Measurements from ENCODE around the gene AHRR.

The AHRR gene

DNA sequence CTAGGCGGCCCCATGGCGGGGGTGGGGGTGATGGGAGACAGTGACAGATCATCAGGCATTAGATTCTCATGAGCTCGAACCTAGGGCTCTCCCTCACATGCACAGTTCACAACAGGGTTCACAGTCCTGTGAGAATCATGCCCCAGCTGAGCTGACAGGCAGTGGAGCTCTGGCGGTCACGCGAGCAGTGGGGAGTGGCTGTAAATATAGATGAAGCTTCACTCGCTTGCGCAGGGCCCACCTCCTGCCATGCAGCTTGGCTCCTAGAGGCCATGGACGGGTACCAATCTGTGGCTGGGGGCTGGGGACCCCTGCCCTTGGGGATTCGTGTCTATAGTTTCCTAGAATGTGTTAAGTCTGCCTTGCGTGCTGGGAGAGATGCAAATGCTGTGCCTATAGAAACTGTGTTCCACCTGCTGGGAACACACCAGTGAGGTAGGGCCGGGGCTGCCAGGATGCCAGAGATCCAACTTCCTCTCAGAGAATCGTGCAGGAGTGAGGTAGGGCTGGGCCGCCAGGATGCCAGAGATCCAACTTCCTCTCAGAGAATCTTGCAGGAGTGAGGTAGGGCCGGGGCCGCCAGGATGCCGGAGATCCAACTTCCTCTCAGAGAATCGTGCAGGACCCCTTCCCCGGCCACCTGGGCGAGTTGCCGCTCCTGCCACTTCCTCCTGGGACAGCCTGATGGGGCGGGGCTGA is 107.4 kb downstream of the AHRR start:
- no peak for DNase-seq (ENCODE audit: low read depth in 2 of 2)

DNA sequence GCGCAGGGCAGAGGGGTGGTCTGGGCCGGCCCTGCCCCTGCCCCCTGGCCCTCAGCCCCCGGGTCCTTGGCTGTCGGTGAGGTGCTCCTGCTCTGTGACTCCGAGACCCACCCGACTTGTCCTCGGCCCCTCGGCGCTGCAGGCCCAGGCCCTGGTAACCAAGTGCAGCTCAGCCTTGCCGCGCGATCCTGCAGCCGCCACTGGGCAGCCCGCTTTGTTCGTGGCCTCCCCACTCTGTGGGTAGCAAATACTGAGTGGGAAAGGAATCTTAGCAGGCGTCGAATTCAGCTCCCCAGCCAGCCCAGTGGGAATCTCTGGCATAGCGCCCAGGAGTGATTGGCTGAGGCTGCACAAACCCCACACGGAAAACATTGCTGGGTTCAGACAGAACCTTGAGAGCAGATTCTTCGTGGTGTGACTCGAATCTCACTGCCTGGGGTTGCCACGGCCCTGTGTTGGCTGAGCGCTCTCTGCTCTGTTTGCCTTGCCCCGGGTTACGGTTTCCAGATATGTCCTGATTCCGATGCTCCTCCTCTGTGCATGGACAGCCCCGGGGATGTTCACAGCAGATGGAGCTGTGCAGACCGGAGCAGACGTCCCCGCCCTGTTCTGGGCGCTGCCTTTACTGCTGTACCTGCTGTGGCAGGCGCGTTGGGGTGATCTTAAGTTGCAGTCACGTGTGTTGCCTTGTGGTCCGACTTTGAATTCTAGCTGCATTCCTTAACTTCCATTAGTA is 108.1 kb downstream of the AHRR start:
- DNase-seq (ENCODE audit: low read depth in 2 of 2): no peak

DNA sequence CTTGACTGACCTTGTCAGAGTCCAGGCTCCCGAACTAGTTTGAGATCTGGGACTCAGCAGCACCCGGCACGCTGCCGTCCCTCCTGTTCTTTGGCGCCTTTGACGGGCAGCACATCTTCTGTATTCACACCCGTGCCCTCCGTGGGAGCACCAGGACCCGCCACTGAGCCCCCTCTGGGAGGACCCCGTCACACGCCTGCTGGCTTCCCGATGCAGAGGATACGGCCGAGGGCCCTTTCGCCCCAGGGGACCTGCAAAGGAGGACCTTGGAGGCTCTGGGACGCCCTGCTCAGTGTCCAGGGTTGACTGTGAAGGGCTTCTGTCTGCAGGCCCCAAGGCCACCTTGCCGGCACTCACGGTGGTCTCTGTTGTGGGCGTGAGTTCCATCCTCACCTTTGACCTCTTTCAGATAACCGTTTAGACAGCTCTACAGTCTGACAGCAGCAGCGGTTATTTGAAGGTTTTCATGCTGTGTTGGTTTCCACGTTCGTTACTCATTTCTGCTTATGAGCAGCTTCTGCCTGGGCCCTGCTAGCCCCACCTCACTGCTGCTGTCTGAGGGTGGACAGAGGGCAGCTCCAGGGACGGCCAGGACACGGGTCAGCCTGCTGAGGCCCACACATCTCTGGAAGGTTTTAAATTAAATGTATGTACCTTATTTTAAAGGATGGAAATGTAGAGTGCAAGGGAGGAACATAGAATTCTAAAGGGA is 108.9 kb downstream of the AHRR start:
- DNase-seq (ENCODE audit: low read depth in 2 of 2): no peak

DNA sequence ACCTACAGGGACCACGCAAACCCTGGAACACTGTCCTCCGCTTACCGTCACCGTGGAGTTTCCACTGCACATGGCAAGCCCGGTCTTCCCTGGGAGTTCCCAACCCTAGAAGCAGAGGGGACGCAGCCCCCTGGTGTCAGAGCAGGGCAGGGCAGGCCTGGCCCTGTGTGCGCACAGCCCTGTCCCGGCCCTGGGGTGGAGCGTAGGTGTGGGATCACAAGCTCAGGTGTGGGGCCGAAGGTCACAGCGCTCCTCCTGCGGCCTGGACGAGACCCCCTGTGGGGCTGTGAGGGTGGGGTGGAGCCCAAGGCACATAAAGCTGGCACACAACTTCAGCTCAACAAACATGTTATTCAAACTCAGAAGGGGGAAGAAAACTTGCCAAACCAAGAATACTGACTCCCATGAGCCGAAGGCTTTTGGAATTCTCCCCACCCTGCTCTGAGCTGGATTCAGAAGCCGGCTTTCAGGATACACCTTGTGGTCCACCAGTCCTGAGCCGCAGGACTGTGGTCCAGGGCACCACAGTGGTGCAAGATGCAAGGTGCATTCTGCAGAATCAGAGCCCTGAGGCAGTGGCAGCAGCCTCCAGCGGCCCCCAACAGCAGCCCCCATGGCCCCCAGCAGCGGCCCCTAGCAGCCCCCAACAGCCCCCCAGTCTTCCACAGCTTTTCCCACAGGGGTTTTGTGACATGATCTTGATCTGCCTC is 109.6 kb downstream of the AHRR start:
- peak in 1 of 2 donors; percentile 49 for DNase-seq (ENCODE audit: low read depth in 2 of 2)

DNA sequence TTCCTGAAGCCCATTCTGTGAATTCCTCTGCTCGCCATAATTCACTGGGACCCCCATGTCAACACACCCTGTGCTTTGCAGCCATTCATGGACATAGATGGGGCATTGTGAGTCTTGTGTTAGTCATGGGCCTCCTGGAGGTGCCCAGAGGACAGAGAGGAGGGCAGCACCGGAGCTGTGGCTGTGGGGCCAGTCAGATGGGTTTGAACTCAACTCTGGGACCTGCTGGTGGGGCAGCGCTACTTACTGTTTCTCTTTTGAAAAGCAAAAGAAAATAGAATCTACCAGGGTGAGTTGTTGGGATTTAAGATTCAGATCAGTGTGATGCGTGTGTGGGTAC is 110.2 kb downstream of the AHRR start:
- DNase-seq (ENCODE audit: low read depth in 2 of 2): no peak

DNA sequence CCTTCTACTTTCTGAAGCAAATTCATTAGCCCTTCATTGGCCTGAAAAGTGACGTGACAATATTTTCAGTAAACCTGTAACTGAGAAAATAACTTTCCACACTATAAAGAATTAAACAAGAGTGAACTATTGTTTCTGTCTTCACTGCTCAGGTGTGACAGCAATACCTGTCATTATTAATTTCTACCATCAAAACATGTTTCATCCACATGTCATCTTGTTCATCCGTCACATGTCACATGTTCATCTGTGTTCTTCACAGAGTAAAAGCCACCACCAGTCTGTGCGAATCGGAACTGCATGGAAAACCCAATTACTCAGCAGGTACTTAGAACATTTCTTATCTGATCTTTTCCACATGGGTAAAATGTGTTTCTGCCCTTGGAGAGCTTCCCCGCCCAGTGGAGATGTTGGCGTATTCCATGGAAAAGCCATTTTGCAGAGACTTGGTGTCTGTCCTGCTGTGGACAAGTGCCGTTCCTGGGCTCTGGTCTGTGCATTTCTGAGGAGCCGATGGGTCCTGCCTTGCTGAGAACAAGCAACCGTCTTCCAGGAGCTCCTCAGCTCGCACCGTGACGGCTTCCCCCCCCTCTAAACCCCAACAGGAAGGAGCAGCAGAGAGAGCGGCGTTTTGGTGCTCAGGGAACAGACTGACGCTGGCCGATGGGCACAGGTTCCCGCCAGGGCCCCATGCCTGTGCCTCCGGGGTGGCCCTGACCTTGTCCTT is 110.8 kb downstream of the AHRR start:
- DNase-seq (ENCODE audit: low read depth in 2 of 2): no peak

DNA sequence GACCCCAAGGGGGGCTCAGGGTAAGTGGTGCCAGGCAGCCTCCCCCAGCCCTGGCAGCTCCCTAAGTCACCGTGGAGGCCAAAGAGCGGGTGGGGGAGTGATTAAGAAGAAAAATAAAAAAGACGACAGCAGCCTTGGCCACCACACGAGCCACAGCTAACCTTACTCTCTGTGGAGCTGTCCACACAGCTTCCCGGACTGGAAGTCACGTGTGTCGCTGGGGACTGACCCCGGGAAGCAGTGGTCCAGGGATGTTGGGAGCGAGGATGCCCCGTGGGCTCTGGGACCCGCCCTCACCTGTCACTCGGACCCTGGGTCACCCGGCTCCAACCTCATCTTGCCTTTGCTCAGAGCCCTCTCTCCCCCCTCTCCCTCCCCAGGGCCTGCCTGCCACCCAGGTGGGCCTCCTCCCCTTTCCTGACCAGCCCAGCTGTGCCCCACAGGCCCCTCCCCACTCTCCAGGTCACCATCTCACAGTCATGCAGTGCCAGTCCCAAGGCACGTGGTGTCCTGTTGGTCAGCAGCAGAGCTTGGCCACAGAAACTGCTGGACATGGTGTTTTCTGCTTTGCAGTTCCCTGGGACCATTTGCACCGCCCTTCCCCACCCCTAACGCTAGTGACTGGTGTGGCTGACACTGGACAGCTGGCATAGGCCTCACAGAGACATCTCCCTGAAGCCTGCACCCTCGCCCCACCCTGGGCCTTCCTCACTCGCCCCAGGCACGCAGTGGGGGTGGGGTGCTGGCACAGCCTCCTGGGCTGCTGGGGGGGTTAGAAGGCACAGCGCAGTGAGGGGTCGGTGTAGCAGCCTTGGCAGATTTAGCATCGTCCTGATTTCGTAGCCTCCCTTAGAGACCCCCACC is 111.6 kb downstream of the AHRR start:
- no peak for DNase-seq (ENCODE audit: low read depth in 2 of 2)

DNA sequence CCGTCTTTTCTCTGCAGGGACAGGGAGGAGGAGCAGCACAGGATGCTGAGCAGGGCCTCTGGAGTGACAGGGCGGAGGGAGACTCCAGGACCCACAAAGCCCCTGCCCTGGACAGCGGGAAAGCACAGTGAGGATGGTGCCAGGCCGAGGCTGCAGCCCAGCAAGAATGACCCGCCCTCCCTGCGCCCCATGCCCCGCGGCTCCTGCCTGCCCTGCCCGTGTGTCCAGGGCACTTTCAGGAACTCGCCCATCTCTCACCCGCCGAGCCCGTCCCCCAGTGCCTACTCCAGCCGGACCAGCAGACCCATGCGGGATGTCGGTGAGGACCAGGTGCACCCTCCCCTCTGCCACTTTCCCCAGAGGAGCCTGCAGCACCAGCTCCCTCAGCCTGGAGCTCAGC is 112.3 kb downstream of the AHRR start:
- DNase-seq (ENCODE audit: low read depth in 2 of 2): no peak

DNA sequence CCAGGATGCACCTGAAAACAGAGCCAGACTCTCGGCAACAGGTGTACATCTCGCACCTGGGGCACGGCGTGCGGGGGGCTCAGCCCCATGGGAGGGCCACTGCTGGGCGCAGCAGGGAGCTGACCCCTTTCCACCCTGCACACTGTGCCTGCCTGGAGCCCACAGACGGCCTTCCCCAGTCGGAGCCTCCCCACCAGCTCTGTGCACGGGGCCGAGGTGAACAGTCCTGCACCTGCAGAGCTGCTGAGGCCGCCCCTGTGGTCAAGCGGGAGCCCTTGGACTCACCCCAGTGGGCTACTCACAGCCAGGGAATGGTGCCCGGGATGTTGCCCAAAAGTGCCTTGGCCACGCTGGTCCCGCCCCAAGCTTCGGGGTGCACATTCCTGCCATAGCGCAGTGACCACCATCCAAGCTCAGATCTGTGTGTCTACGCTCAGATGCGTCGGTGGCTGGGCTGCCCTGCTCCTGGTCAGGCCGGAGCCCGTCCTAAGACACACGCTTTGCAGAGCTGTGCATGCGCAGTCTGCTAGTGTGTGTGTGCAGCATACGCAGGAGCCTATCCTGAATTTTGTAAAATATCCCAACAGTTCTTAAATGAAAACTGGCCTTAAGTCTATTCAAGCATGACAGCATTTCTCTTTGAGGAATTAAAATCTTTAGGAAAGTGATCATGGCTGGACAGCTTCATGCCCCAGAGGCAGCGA is 113.1 kb downstream of the AHRR start:
- DNase-seq (ENCODE audit: low read depth in 2 of 2): no peak

DNA sequence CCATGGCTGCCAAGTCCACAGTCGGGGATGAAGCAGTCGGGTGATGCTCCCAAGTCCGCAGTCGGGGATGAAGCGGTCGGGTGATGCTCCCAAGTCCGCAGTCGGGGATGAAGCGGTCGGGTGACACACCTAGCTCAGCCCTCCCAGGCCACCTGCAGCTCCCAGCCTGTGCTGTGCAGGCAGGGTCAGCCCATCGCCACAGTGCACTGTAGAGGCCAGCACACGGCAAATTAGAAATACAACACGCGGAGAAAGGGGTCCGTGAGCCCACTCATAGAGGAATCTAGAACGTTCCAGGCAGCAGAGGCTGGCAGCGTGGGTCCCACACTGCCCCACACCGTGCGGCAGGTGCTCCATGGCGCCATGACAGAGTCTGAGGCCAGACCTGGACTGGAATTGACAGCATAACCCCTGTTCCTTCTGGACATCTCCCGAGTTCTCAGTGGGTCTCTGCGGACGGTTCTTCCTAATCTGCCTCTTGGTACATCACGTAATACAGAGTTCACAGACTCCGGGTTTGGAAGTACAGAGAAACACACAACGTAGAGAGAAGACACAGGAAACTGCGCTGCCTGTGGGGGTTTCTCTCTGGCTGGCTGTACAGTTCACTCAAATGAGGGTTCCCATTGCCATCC is 113.8 kb downstream of the AHRR start:
- no peak for DNase-seq (ENCODE audit: low read depth in 2 of 2)

DNA sequence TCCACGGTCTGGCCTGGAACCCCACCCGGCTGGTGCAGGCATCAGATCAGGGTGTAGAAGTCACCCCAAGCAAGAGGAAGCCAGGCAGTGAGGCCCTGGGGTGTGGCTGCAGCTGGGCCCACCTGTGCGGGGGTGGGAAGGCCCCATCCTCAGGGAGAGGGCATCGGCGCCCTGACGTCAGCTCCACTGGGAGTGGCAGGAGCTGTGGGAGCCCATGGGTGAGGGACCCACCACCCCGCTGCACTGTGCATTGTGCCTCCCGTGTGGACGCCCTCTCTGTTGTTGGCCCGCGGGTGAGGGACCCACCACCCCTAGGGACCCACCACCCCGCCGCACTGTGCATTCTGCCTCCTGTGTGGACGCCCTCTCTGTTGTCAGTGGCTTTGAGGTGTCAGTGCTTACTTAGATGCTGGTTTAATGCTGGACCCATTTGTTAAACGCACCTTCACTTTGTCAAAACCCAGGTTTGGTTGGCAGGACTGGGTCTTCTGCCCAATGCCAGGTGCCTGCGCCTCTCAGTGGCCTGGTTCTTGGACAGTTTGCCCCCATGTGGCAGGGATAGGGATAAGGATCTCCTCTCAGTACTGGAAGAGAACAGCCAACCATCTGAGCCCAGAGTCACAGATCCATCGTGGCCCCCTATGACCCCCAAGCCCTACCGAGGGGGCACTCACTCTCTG is 114.6 kb downstream of the AHRR start:
- DNase-seq (ENCODE audit: low read depth in 2 of 2): no peak

DNA sequence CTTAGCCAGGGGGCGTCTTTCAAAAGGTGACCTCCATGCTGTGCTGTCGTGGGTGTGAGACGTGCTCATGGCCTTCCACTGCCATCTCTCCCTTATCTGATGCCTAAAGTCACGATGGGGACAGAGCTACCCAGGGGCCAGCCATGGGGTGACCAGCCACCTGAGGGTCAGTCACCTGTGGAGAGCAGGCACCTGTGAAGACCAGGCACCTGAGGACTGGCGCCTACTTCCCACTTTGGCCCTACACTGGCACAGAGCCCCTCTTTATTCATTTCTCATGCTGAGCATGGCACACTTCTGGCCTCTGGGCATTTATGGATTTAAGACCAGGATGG is 115.1 kb downstream of the AHRR start:
- no peak for DNase-seq (ENCODE audit: low read depth in 2 of 2)

DNA sequence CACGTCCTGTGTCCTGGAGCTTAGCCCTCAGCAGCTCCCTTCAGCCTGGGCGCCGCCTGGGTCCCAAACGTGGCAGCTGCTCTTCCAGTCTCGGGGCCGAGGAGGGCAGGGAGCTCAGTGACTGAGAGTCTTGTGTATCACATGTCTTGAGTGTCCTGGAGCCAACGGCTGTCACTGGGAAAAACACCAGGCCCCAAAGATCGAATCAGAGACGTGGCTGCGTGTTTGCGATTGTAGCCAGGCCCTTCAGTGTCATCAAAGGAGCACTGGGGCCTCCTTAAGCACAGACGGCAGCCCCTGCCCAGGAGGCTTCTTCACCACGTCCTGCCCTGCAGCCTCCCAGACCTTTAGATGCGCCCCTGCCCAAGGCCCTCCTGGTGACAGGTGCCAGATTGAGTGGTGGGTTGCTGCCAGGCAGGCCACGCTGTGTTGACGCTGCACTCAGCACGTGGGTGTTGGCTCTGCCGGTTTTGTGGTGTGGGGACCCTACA is 115.8 kb downstream of the AHRR start:
- DNase-seq (ENCODE audit: low read depth in 2 of 2): no peak

DNA sequence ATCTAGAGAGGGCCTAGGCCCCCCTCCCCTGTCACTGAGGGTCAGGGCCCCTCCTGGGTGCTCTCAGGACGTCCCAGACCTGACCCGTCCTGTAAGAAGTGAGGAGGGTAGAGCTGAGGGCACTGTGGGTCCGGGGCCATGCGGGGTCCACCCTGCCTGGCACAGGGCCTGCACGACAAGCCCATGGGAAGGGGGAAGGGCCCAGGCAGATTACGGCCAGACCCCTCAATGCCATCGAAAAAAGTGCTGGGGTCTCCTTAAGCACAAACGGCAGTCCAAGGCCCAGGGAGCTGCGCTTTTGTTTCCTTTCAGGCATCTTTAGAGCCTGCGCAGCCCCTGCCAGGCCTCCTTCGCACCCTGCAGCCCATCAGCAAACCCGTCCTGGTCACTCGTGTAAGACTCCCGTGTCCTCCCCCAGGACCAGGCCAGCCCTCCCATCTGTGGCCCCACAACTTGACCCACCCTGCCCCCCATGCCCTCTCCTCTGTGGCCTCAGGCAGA is 117.0 kb downstream of the AHRR start:
- no peak for DNase-seq (ENCODE audit: low read depth in 2 of 2)

DNA sequence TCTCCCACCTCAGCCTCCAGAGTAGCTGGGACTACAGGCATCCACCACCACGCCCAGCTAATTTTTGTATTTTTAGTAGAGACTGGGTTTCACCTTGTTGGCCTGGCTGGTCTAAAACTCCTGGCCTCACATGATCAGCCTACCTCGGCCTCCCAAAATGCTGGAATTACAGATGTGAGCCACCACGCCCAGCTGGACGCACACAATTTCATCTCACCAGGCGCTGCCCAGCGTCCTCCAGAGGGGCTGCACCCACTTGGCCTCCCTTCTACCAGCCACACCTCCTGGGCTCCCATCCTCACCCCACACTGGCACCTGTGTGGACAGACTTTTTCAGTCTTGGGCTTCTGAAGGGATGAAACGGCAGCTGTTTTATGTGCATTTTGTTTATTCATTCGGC is 117.7 kb downstream of the AHRR start:
- no peak for DNase-seq (ENCODE audit: low read depth in 2 of 2)

DNA sequence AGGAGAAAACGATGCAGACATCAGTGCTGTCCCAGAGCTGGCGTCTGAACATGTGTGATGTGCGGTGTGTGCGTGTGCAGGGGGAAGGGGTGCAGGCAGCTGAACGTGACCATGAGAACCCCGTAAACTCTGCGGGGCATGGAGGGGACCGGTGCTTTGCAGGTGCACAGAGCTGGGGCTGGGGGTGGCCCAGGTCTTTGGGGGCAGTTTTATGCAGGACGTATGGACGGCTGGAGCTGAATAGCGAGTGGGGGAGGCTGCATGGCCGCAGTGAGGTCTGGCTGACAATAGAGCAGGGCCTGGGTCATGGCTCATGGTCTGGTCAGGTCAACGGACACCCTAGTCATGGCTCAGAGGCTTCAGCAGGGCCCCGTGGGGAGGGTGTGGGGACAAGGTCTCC is 118.1 kb downstream of the AHRR start:
- no peak for DNase-seq (ENCODE audit: low read depth in 2 of 2)

DNA sequence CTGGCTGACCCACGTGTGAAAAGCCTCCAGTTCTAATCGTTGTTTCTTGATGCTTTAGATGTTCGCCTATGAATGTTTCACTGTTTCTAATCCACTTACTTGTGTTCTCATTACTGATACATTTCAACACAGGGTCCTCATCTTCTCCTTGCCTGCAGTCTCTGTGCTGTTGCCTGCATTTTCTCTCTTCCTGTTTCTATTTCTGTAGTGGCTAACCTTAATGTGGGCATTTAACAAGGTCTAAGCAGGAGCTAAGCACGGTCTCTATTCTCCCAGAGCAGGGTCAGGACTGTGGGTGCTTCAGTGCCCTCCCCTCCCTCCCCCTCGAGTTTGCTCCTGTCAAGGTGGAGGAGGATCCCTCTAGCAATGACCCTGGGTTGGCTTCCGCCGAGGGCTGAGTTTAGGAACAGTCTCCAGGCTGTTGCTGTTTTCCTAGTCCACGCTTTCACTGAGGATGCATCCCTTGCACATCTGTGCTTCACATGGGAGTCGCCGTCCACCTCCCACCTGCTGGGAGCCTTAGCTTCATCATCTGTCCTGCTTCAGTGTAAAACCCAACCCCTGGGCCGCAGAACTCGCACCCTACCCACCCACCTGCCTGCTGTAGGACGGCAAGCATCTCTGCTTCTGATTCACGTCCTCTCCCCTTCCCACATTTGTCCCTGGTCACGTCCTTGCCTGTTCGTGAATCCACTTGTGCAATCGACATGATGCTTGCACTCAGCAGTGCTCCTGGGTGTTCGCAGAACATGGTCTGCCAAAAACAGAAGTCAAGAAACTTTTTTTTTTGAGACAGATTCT is 119.1 kb downstream of the AHRR start:
- DNase-seq (ENCODE audit: low read depth in 2 of 2): no peak

DNA sequence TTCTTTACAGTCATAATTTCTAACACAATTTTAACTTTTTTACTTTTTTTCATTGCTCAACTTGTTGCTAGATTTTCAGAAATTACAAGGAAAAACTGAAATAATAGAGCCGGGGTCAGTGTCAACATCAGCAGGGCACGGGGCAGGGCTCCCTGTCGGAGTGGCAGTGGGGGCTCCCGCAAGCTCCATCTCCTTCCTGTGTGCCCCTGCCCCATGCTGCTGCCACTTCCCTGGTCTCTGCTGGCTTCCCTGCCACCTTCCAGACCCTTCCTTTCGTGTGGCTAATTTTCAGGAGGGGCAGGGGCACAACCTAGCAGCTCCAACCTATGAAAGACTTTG is 120.5 kb downstream of the AHRR start:
- no peak for DNase-seq (ENCODE audit: low read depth in 2 of 2)

All from stimulated activated CD4-positive, alpha-beta T cell treated with anti-CD3 and anti-CD28 coated beads, Interleukin-1b, Interleukin-23, amount 100 ng/mL, for 4 hours (primary cell).